Fibroblast of villous mesenchyme (primary cell): ENCODE data around the gene ADCY7. TPM values are rescaled to one million over a fixed set of nuclear protein-coding genes. Genes with fewer than 3 reads are reported as not detected.

ENCODE experiments used
- small RNA-seq: library from RNA; depleted of rRNA; stranded (forward); fragments of <200 nt; gene quantifications from one replicate; pipeline ENCODE3, GENCODE V24; 2012
- total RNA-seq: library from RNA; depleted of rRNA; stranded (reverse); fragments of >200 nt; gene quantifications from 2 replicates; pipeline ENCODE4 v1.2.3, GENCODE V29; 2012

Gene ADCY7
- total RNA-seq, 1 donor, result 44.9 TPM

Small RNAs within 50 kb of the gene (small RNA-seq; reads per million reads assigned to genes)
- not detected for gene MIR6771

Other genes starting within 250 kb of the ADCY7 start
- 26.7 and 44.5 TPM in 2 replicates for gene CNEP1R1, start 241.3 kb upstream of the ADCY7 start, total RNA-seq
- gene HEATR3, start 200.6 kb upstream of the ADCY7 start, total RNA-seq, result 31.2 and 34.5 TPM in 2 replicates
- gene TENT4B, start 113.2 kb upstream of the ADCY7 start, total RNA-seq, result 7.1 and 12.5 TPM in 2 replicates
- gene BRD7, start 102.4 kb downstream of the ADCY7 start, total RNA-seq, result 29.0 and 31.5 TPM in 2 replicates